Sigmoid colon (tissue), 7 donors: Measurements from ENCODE around the gene CABP5. TPM values are rescaled to one million over a fixed set of nuclear protein-coding genes. Genes with fewer than 3 reads are reported as not detected.

ENCODE experiments used
- DNase-seq: peaks from one replicate; pipeline ENCODE4 v3.0.0-alpha.2; 2019
- H3K27ac ChIP-seq, 4 donors: fragments of 200-600 bp; sonication (generic); one replicate each; pipeline ENCODE4 v1.5.1; 2016 to 2019; ENCODE audit warnings: mild to moderate bottlenecking in 1 of 4
- H3K27me3 ChIP-seq, 3 donors: fragments of 200-600 bp; sonication (generic); one replicate each; pipeline ENCODE4 v1.5.1; 2019; ENCODE audit warnings: mild to moderate bottlenecking in 1 of 3
- H3K36me3 ChIP-seq, 4 donors: fragments of 200-600 bp; sonication (generic); one replicate each; pipeline ENCODE4 v1.5.1; 2016 to 2019
- H3K4me1 ChIP-seq, 4 donors: fragments of 200-600 bp; sonication (generic); one replicate each; pipeline ENCODE4 v1.5.1; 2017 to 2019
- H3K4me3 ChIP-seq, 4 donors: fragments of 200-600 bp; sonication (generic); one replicate each; pipeline ENCODE4 v1.5.1; 2017 to 2019; ENCODE audit warnings: mild to moderate bottlenecking in 2 of 4, moderate library complexity in 1 of 4
- H3K9me3 ChIP-seq, 4 donors: fragments of 200-600 bp in 3 of 4; sonication (generic) in 3 of 4; one replicate each; pipeline versions ENCODE4 v1.5.1 to v1.6.1; 2013 to 2019
- CTCF ChIP-seq, 4 experiments: fragments of 450-650 bp in 3 of 4; fragments of 200-600 bp in 1 of 4; IDR thresholded peaks; one replicate each; pipeline ENCODE4 v1.5.1; 2016 to 2019; ENCODE audit warnings: antibody characterized with exemption in 4 of 4, mild to moderate bottlenecking in 3 of 4, moderate library complexity in 2 of 4
- EP300 ChIP-seq, 4 donors: sonication (generic); formaldehyde crosslinking; IDR thresholded peaks; one replicate each; pipeline ENCODE4 v1.6.1; 2017; ENCODE audit warnings: antibody characterized with exemption in 4 of 4
- POLR2A ChIP-seq, 2 donors: fragments of 450-650 bp; IDR thresholded peaks; one replicate each; pipeline ENCODE4 v1.6.1; 2016; ENCODE audit warnings: antibody characterized with exemption in 2 of 2, mild to moderate bottlenecking in 2 of 2, moderate library complexity in 2 of 2
- POLR2AphosphoS5 ChIP-seq, 4 donors: sonication (generic); formaldehyde crosslinking; IDR thresholded peaks; one replicate each; pipeline ENCODE4 v1.6.1; 2017; ENCODE audit warnings: antibody characterized with exemption in 4 of 4
- WGBS, 2 donors: extraction: QIAGEN DNeasy Blood & Tissue Kit; methylation state at CpG; one replicate each; pipeline ENCODE4 v1.1.7; 2013; 5-methylcytosine and 5-hydroxymethylcytosine counted together
- intact Hi-C: fragments of 100-400 bp; cut with DNase I; formaldehyde crosslinking; loops from one replicate; pipeline ENCODE4 v1.15.1; 2023
- polyA plus RNA-seq, 3 donors: library from polyadenylated mRNA; stranded (reverse); fragments of 200-250 nt; gene quantifications; one replicate each; pipeline ENCODE4 v1.2.3, GENCODE V29; 2013
- total RNA-seq, 4 donors: library from RNA; depleted of rRNA; stranded (reverse); fragments of >200 nt; gene quantifications; one replicate each; pipeline ENCODE4 v1.1.0, GENCODE V29; 2016
- donor health status: healthy with polysubstance abuse.
- donor health status: Bipolar disorder and iron deficiency.
- donor health status: healthy.

The CABP5 gene
- total and polyA plus RNA-seq, 7 donors = 22.8 TPM; not detected in 6

- H3K27me3 ChIP-seq = peaks cover 0 to 30% (median 0%) of the 10 kb centered on the region in 3 donors
- DNase-seq = no peak
- no peak within 1 kb of the TSS for H3K27ac ChIP-seq
- H3K4me1 ChIP-seq = no peaks in the 10 kb centered on the region
- H3K4me3 ChIP-seq = no peak within 1 kb of the TSS
- no peaks in the 10 kb centered on the region for H3K9me3 ChIP-seq
- TF ChIP-seq EP300 (IDR thresholded peaks at IDR 0.05) (no peak), POLR2AphosphoS5 (IDR thresholded peaks at IDR 0.05) (no peak), POLR2A (IDR thresholded peaks at IDR 0.05) (no peak), CTCF (IDR thresholded peaks at IDR 0.05) (no peak)
- intact Hi-C loops = no loop called here
- no peaks in the 10 kb centered on the region for H3K36me3 ChIP-seq
- WGBS, 2 donors = 69 to 71% methylated on average over 2 of the region's 2 CpGs
Observed at GRCh38 chr19:47992070-47992469, 51.8 kb downstream of the CABP5 start, which contains the start of gene BSPH1. Gene BSPH1 (minus strand): TSS chr19:47992170. CDS start chr19:47992081, 89 bp downstream.

- TF ChIP-seq EP300 (IDR thresholded peaks at IDR 0.05) = no peak
- TF ChIP-seq POLR2AphosphoS5 (IDR thresholded peaks at IDR 0.05) = no peak
- TF ChIP-seq POLR2A (IDR thresholded peaks at IDR 0.05) = no peak
- no peak for TF ChIP-seq CTCF (IDR thresholded peaks at IDR 0.05)
- H3K9me3 ChIP-seq = no peaks in the 10 kb centered on the region
- H3K36me3 ChIP-seq = no peaks in the 10 kb centered on the region
- no peaks in the 10 kb centered on the region for H3K4me1 ChIP-seq
- intact Hi-C loops = no loop called here
- peaks cover 0 to 34% (median 0%) of the 10 kb centered on the region in 3 donors for H3K27me3 ChIP-seq
- no peak overlapping the region for H3K27ac ChIP-seq
- no peak overlapping the region for H3K4me3 ChIP-seq
- no peak for DNase-seq
- 36 to 45% methylated on average over 10 of the region's 10 CpGs for WGBS, 2 donors
Observed at GRCh38 chr19:47991191-47991808, 52.6 kb downstream of the CABP5 start.

Other genes with a start within 250 kb of the CABP5 start
- gene TPRX1, start 239.5 kb downstream of the CABP5 start, total RNA-seq = not detected
- not detected for gene TPRX1, start 239.5 kb downstream of the CABP5 start, polyA plus RNA-seq
- gene CRX, start 222.1 kb downstream of the CABP5 start, total RNA-seq = not detected
- 1 to 10 TPM in 1 of 3 donors, under 1 TPM in 1, not detected in 1; 0.60 to 1.2 TPM for gene CRX, start 222.1 kb downstream of the CABP5 start, polyA plus RNA-seq
- gene TPRX2, start 184.8 kb downstream of the CABP5 start, total RNA-seq = not detected
- gene TPRX2, start 184.8 kb downstream of the CABP5 start, polyA plus RNA-seq = not detected
- not detected for gene SULT2A1, start 157.8 kb downstream of the CABP5 start, total RNA-seq
- under 1 TPM in 2 of 3 donors, not detected in 1; 0.07 to 0.23 TPM for gene SULT2A1, start 157.8 kb downstream of the CABP5 start, polyA plus RNA-seq
- gene BSPH1, start 51.9 kb downstream of the CABP5 start, total RNA-seq = not detected
- not detected for gene BSPH1, start 51.9 kb downstream of the CABP5 start, polyA plus RNA-seq
- gene ELSPBP1, start 49.4 kb downstream of the CABP5 start, total RNA-seq = not detected
- gene ELSPBP1, start 49.4 kb downstream of the CABP5 start, polyA plus RNA-seq = not detected
- 10 to 100 TPM; 11.8 to 18.5 (median 13.1) TPM for gene PLA2G4C, start 66.7 kb upstream of the CABP5 start, total RNA-seq
- 1 to 10 TPM in 2 of 3 donors, under 1 TPM in 1; 0.60 to 6.4 (median 6.0) TPM for gene PLA2G4C, start 66.7 kb upstream of the CABP5 start, polyA plus RNA-seq
- gene LIG1, start 126.3 kb upstream of the CABP5 start, total RNA-seq = 10 to 100 TPM in 1 of 4 donors, 1 to 10 TPM in 3; 4.3 to 16.9 (median 6.5) TPM
- 10 to 100 TPM; 11.4 to 41.6 (median 15.5) TPM for gene LIG1, start 126.3 kb upstream of the CABP5 start, polyA plus RNA-seq
- 1 to 10 TPM; 2.4 to 10.0 (median 4.0) TPM for gene ZSWIM9, start 126.6 kb upstream of the CABP5 start, total RNA-seq
- gene ZSWIM9, start 126.6 kb upstream of the CABP5 start, polyA plus RNA-seq = 1 to 10 TPM; 4.2 to 6.1 (median 6.0) TPM
- gene CARD8, start 211.8 kb upstream of the CABP5 start, total RNA-seq = 10 to 100 TPM; 14.2 to 37.7 (median 24.7) TPM
- 10 to 100 TPM in 1 of 3 donors, 1 to 10 TPM in 2; 6.0 to 31.0 (median 8.1) TPM for gene CARD8, start 211.8 kb upstream of the CABP5 start, polyA plus RNA-seq
- gene ZNF114, start 226.0 kb upstream of the CABP5 start, total RNA-seq = not detected
- gene ZNF114, start 226.0 kb upstream of the CABP5 start, polyA plus RNA-seq = under 1 TPM in 1 of 3 donors, not detected in 2; 0.26 TPM